Immature natural killer cell (primary cell): Measurements from ENCODE around the gene GPATCH2L. TPM values are rescaled to one million over a fixed set of nuclear protein-coding genes. Genes with fewer than 3 reads are reported as not detected.

Source experiments
- DNase-seq, 3 donors: peaks; one replicate each; pipeline ENCODE4 v3.0.0; 2022; ENCODE audit warnings: mixed read lengths in 1 of 3
- H3K27ac Mint-ChIP-seq, 6 donors: one replicate each; pipeline ENCODE4 v1.8.0; 2020; ENCODE audit warnings: mixed read lengths in 6 of 6, mild to moderate bottlenecking in 5 of 6, inconsistent platforms in 4 of 6, moderate library complexity in 3 of 6
- H3K27me3 Mint-ChIP-seq, 3 donors: one replicate each; pipeline ENCODE4 v1.8.0; 2020 to 2021; ENCODE audit warnings: low read depth in 3 of 3, mild to moderate bottlenecking in 3 of 3, mixed read lengths in 3 of 3, moderate library complexity in 3 of 3, inconsistent platforms in 1 of 3
- H3K36me3 Mint-ChIP-seq, 3 donors: one replicate each; pipeline ENCODE4 v1.8.0; 2020; ENCODE audit warnings: mixed read lengths in 3 of 3, inconsistent platforms in 2 of 3, mild to moderate bottlenecking in 2 of 3
- H3K4me1 Mint-ChIP-seq, 2 donors: one replicate each; pipeline ENCODE4 v1.8.0; 2020; ENCODE audit warnings: inconsistent platforms in 2 of 2, mild to moderate bottlenecking in 2 of 2, mixed read lengths in 2 of 2, moderate library complexity in 1 of 2
- H3K4me3 Mint-ChIP-seq, 5 donors: one replicate each; pipeline ENCODE4 v1.8.0; 2020; ENCODE audit warnings: mild to moderate bottlenecking in 5 of 5, mixed read lengths in 5 of 5, inconsistent platforms in 3 of 5, moderate library complexity in 3 of 5
- H3K9me3 Mint-ChIP-seq, 6 donors: one replicate each; pipeline ENCODE4 v1.8.0; 2020; ENCODE audit warnings: mild to moderate bottlenecking in 6 of 6, mixed read lengths in 6 of 6, inconsistent platforms in 4 of 6, moderate library complexity in 3 of 6
- polyA plus RNA-seq, 3 donors: library from polyadenylated mRNA; unstranded; fragments of 300-500 nt; fragmentation: Illumina TruSeq; gene quantifications; one replicate each; pipeline ENCODE4 v1.2.3, GENCODE V29; 2021

Gene GPATCH2L
- polyA plus RNA-seq, 3 donors from 2014 or later, result 9.4 to 15.7 (median 14.7) TPM

GRCh38 chr14:76126076-76126475, 25.6 kb upstream of the GPATCH2L start:
- peaks cover 10 to 25% (median 12%) of the 10 kb centered on the region in 3 donors for H3K27me3 Mint-ChIP-seq
- no peaks in the 10 kb centered on the region for H3K4me1 Mint-ChIP-seq

DNA sequence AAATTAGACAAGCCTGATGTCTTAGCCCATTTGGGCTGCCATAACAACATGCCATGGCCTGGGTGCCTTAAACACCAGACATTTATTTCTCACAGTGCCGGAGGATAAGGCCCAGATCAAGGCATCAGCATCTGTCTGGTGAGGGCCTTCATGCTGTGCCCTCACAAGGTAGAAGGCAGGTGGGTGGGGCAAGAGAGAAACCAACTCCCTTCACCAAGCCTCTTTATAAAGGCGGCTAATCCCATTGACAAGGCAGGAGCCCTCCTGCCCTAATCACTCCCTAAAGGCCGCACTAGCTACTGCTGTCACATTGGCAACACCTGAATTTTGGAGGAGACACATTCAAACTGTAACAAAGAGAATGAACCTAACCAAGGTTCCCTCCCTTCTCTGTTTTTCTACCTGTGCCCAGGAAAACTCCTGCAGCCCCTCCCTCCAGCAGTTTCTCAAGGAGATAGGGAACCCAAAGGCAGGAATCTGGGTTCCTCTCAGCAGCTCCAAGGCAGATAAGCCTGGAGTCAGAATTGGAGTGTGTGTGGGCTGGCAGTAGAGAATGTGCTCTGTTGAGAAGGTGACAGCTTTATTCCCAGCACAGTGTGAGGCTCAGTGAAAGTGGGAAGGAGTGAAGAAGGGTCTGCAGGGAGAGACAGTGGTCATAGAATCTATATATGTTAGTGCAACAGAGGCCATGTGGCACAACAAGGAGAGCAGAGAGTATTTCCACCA, 21.7 kb upstream of the GPATCH2L start:
- Mint-ChIP-seq H3K27ac (no peak overlapping the region), H3K9me3 (no peaks in the 10 kb centered on the region), H3K36me3 (no peaks in the 10 kb centered on the region), H3K4me3 (no peak overlapping the region), H3K4me1 (no peaks in the 10 kb centered on the region), H3K27me3 (peaks cover 16 to 29% (median 16%) of the 10 kb centered on the region in 3 donors)
- DNase-seq, result no peak

More at GRCh38 chr14:76126076-76126475, 25.6 kb upstream of the GPATCH2L start:
- Mint-ChIP-seq H3K4me3 (no peak overlapping the region), H3K9me3 (no peaks in the 10 kb centered on the region), H3K27ac (no peak overlapping the region), H3K36me3 (no peaks in the 10 kb centered on the region)
- no peak for DNase-seq

DNA sequence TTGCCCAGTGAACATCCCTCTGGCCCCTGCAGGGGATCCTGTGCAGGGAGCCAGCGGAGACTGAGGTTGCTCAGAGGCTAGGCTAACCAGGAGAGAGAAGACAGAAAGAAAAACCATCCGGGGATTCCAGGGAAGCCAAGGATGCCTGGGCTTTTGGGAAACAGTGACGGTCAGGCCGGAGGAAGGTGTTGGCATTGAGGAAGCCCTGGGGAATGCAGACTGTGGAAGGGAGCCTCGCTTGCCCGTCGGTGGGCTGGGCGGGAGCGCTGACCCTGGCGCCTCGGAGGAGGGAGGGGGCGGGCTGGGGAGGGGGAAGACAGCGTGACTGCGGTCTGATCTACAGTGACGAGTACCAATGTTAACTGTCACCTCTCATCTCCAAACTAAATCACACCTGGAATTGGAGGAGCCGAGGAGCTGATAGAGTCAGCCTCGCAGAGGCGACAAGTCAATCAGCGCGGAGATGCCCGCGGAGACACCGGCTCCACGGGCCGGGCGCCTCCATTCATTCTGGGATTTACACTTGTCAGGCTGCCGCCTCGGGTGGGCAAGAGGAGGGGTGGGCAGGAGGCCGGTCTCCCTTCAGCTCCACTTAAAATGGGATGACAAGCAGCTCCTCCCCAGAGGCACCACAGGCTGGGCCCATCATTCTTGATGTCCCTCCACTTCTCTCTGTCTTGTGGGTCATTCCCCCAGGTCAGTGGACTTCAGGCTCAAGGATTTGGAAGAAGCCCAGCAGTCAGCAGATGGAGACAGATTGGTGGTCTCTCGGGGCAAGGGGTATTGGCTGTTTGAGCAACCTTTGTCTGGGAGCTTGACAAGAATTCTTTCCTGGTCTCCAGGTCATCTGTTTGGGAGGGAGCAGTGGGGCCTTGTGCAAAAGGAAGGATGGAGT, 20.4 kb upstream of the GPATCH2L start:
- peak overlapping the region in 1 of 5 donors; percentile 12 for H3K4me3 Mint-ChIP-seq
- no peaks in the 10 kb centered on the region for H3K9me3 Mint-ChIP-seq
- H3K27ac Mint-ChIP-seq, result no peak overlapping the region
- H3K27me3 Mint-ChIP-seq, result peaks cover 16 to 34% (median 22%) of the 10 kb centered on the region in 3 donors
- H3K36me3 Mint-ChIP-seq, result no peaks in the 10 kb centered on the region
- DNase-seq, result no peak
- H3K4me1 Mint-ChIP-seq, result no peaks in the 10 kb centered on the region

DNA sequence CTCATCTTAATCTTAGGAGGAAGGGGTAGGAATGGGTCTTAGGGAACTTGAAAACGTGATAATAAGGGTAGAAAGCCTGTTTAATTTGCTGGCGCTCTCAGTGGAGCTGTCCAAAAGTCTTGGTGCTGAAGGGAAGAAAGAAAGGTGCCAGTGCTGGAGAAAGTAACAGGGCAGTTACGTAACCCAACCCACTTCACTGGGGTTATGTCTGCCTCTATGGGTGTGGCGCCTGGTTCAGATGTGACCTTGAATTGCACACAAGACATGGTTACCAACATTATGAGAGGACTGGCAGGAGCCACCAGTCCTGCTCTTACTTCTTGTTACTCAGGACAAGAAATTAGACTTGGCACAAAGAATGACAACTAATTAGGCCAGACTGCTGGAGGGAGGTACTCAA, 18.6 kb upstream of the GPATCH2L start:
- peaks cover 18 to 26% (median 23%) of the 10 kb centered on the region in 3 donors for H3K27me3 Mint-ChIP-seq
- H3K4me3 Mint-ChIP-seq, result no peak overlapping the region
- no peak for DNase-seq
- H3K4me1 Mint-ChIP-seq, result peaks cover 0 to 3% of the 10 kb centered on the region in 2 donors
- no peak overlapping the region for H3K27ac Mint-ChIP-seq
- H3K36me3 Mint-ChIP-seq, result no peaks in the 10 kb centered on the region
- peaks cover 0 to 2% (median 0%) of the 10 kb centered on the region in 6 donors for H3K9me3 Mint-ChIP-seq

DNA sequence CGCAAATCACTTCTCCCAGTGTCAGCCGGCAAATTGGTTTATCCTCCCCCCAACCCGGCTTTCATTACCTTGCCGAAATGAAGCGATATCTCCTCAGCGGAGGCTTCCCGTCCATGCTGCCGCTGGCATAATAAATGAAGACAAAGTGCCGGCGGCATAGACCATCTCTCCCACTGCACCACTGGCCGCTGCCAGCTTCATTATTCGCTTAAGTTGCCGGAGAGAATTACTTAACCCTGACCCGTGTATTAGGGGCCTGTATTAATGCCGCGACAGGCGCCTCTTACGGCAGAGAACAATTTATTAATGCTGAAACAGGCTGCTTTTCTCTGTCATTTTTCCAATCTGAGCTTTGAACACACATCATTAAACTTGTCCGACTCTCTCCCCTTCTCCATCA, 17.5 kb upstream of the GPATCH2L start:
- peaks cover 0 to 5% (median 0%) of the 10 kb centered on the region in 6 donors for H3K9me3 Mint-ChIP-seq
- no peaks in the 10 kb centered on the region for H3K36me3 Mint-ChIP-seq
- no peak overlapping the region for H3K27ac Mint-ChIP-seq
- peaks cover 24 to 27% (median 25%) of the 10 kb centered on the region in 3 donors for H3K27me3 Mint-ChIP-seq
- no peak for DNase-seq
- H3K4me1 Mint-ChIP-seq, result peaks cover 0 to 3% of the 10 kb centered on the region in 2 donors
- H3K4me3 Mint-ChIP-seq, result no peak overlapping the region

DNA sequence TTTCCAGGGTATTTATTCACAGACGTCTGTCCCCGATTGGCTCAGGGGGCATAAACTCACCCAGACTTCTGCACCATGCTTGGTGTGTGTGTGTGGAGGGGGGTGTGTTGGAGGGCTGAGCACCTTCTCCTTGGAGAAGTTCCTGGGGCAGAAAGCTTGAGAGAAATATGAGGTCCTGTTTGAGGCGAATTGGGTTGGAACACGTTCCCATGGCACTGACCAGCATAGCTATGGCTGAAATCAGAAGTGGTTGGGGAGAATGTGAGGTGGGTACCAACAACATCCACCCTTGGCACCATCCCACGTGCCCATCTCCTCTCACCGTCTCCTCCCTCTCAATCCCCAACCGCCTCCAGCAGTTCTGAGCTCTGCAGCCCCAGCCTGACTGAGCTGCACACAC, 16.0 kb upstream of the GPATCH2L start:
- Mint-ChIP-seq H3K4me3 (no peak overlapping the region), H3K27ac (no peak overlapping the region), H3K36me3 (no peaks in the 10 kb centered on the region), H3K27me3 (peaks cover 24 to 33% (median 32%) of the 10 kb centered on the region in 3 donors), H3K4me1 (peaks cover 0 to 3% of the 10 kb centered on the region in 2 donors), H3K9me3 (peaks cover 0 to 5% (median 0%) of the 10 kb centered on the region in 6 donors)
- DNase-seq, result no peak

- Mint-ChIP-seq H3K36me3 (no peaks in the 10 kb centered on the region), H3K27me3 (peaks cover 24 to 34% (median 31%) of the 10 kb centered on the region in 3 donors), H3K4me3 (no peak overlapping the region), H3K27ac (no peak overlapping the region), H3K4me1 (peaks cover 0 to 3% of the 10 kb centered on the region in 2 donors), H3K9me3 (peaks cover 0 to 5% (median under 1%) of the 10 kb centered on the region in 6 donors)
- DNase-seq, result no peak
Measured at GRCh38 chr14:76136476-76137110, 15.1 kb upstream of the GPATCH2L start.

- Mint-ChIP-seq H3K4me1 (peaks cover 0 to 3% of the 10 kb centered on the region in 2 donors), H3K4me3 (no peak overlapping the region), H3K9me3 (peaks cover 2 to 10% (median 5%) of the 10 kb centered on the region in 6 donors), H3K27ac (peak overlapping the region in 1 of 6 donors; percentile 35), H3K27me3 (peaks cover 23 to 37% (median 28%) of the 10 kb centered on the region in 3 donors), H3K36me3 (peaks cover 0 to 3% (median 2%) of the 10 kb centered on the region in 3 donors)
- no peak for DNase-seq
Measured at GRCh38 chr14:76138119-76138757, 13.5 kb upstream of the GPATCH2L start.

DNA sequence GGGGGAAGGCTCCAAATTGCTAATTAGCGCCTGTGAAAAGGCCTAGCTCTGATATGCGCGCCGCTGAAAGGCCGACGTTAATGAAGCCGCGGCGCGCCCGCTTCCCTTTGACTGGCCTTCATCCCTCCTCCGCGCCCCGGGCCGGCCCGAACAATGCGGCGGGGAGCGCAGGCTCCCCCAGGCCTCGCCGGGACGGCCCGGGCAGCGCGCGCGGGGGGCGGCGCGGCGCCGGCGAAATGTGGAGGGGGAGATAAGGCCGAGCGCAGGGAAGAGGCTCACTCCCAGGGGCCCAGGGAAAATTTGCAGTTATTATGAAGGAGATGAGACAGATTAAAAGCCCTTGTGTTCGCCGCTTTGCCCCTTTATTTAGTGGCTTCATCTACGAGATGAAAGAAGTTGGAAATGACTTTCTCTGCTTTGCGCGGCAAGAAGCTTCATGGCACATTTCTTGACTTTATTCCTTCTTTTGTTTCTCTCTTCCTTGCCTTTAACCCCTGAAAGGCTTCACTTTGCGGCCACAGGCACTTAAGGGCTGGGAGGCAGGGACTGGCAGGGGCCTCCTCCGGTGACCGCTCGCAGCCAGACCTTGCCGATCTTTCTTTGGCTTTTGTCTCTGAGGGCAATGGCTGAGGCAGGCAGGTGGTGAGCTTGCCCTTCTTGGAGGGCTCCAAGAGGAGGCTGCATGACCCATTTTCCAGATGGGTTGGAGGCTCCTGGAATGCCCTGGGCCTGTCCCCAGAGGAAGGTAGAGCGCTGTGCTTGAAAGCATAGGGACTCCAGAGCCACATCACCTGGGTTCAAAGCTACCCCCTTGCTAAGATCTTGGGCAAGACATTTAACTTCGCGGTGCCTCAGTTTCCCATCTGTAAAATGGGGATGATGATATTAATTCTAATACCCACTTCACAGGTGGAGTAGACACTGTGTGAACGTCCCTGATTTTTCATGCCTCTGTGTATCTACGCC, 12.7 kb upstream of the GPATCH2L start:
- peaks cover 23 to 34% (median 28%) of the 10 kb centered on the region in 3 donors for H3K27me3 Mint-ChIP-seq
- H3K36me3 Mint-ChIP-seq, result peaks cover 0 to 5% (median 3%) of the 10 kb centered on the region in 3 donors
- peaks cover 5 to 18% (median 11%) of the 10 kb centered on the region in 6 donors for H3K9me3 Mint-ChIP-seq
- DNase-seq, result no peak
- no peak overlapping the region for H3K27ac Mint-ChIP-seq
- H3K4me1 Mint-ChIP-seq, result peaks cover 0 to 3% of the 10 kb centered on the region in 2 donors
- no peak overlapping the region for H3K4me3 Mint-ChIP-seq

DNA sequence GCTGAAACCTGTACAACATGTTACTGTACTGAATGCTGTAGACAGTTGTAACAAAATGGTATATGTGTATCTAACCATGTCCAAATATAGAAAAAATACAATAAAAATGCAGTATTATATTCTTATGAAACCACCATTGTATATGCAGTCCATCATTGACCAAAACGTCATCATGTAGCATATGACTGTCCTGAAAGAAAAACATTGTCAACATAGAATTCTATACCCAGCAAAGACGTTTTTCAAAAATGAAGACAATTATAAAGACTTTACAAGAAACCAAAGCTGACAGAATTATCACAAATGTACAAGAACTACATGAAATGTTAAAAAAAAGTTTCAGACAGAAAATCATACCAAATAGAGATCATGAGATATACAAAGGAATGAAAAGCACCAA, 8.1 kb upstream of the GPATCH2L start:
- no peak overlapping the region for H3K4me3 Mint-ChIP-seq
- no peak overlapping the region for H3K27ac Mint-ChIP-seq
- peaks cover 0 to 11% (median 3%) of the 10 kb centered on the region in 3 donors for H3K36me3 Mint-ChIP-seq
- H3K27me3 Mint-ChIP-seq, result peaks cover 11 to 35% (median 16%) of the 10 kb centered on the region in 3 donors
- H3K4me1 Mint-ChIP-seq, result no peaks in the 10 kb centered on the region
- no peak for DNase-seq
- peaks cover 0 to 25% (median 18%) of the 10 kb centered on the region in 6 donors for H3K9me3 Mint-ChIP-seq

GRCh38 chr14:76146976-76147375, 4.7 kb upstream of the GPATCH2L start:
- peaks cover 0 to 11% (median 3%) of the 10 kb centered on the region in 3 donors for H3K36me3 Mint-ChIP-seq
- no peak overlapping the region for H3K27ac Mint-ChIP-seq
- H3K9me3 Mint-ChIP-seq, result peaks cover 0 to 25% (median 17%) of the 10 kb centered on the region in 6 donors
- H3K4me3 Mint-ChIP-seq, result no peak overlapping the region
- peaks cover 8 to 9% of the 10 kb centered on the region in 2 donors for H3K4me1 Mint-ChIP-seq
- peaks cover 11 to 23% (median 11%) of the 10 kb centered on the region in 3 donors for H3K27me3 Mint-ChIP-seq
- no peak for DNase-seq

DNA sequence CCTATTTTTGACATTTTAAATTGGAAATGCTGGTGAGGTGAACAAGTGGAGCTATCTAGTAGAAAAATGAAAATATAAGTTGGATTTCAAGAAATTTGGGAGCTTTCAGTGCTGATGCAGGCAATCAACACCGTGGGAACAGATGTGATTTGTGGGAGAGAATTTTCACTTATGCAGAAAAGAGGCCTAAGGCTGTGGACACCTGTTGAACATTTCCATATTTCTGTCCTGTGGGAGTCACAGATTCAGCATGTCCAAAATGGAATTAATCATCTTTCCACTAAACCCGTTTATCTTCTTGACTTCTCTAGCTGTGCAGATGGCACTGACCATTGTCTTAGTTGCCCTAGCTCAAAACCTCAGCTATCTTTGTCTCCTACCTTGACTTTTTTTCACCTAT, 2.5 kb upstream of the GPATCH2L start:
- Mint-ChIP-seq H3K27me3 (peaks cover 14 to 23% (median 17%) of the 10 kb centered on the region in 3 donors), H3K9me3 (peaks cover 0 to 10% (median 5%) of the 10 kb centered on the region in 6 donors), H3K4me1 (peaks cover 28 to 30% of the 10 kb centered on the region in 2 donors), H3K27ac (peak overlapping the region in 1 of 6 donors; percentile 58), H3K36me3 (peaks cover 3 to 6% (median 5%) of the 10 kb centered on the region in 3 donors), H3K4me3 (no peak overlapping the region)
- DNase-seq, result no peak
